Fibroblast of the aortic adventitia (primary cell): ENCODE data around the gene BABAM2. TPM values are rescaled to one million over a fixed set of nuclear protein-coding genes. Genes with fewer than 3 reads are reported as not detected.

Experiments
- DNase-seq: peaks from one replicate; pipeline ENCODE4 v3.0.0-alpha.2; 2010; ENCODE audit warnings: low read depth
- H3K4me3 ChIP-seq: 2 replicates; pipeline ENCODE4 v1.5.1; 2011; ENCODE audit warnings: low read depth, mild to moderate bottlenecking, control low read depth, low read length, moderate library complexity
- CTCF ChIP-seq: IDR thresholded peaks from 2 replicates; pipeline ENCODE4 v1.5.1; 2011; ENCODE audit warnings: mild to moderate bottlenecking, low read length, control low read depth, inconsistent platforms; ENCODE audit not compliant: insufficient read depth
- total RNA-seq: library from RNA; depleted of rRNA; stranded (reverse); fragments of >200 nt; gene quantifications from 2 replicates; pipeline ENCODE4 v1.2.3, GENCODE V29; 2012; ENCODE audit warnings: low replicate concordance

Gene BABAM2
- total RNA-seq, 1 donor, result 45.3 TPM

DNA sequence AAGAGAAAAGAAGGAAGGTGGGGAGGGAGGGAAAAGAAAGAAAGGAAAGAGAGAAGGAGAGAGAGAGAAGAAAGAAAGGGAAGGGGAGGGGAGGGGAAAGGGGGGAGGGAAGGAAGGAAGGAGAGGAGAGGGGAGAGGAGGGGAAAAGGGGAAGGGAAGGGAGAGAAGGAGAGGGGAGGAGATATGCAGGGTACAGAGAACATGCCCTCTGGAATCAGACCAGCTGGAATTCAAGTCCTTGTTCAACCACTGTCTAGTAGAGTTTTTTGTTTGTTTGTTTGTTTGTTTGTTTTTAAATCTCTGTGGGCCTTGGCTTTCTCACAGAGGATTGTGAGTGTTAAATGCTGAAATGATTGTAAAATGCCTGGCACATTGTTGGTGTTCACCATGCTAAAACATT is 424.4 kb downstream of the BABAM2 start:
- H3K4me3 ChIP-seq, result no peak overlapping the region
- TF ChIP-seq CTCF, result no peak
- DNase-seq, result no peak

GRCh38 chr2:28316546-28317335 is 426.2 kb downstream of the BABAM2 start:
- H3K4me3 ChIP-seq, result no peak overlapping the region
- TF ChIP-seq CTCF, result no peak
- no peak for DNase-seq

GRCh38 chr2:28317390-28317789 is 426.9 kb downstream of the BABAM2 start:
- no peak overlapping the region for H3K4me3 ChIP-seq
- no peak for TF ChIP-seq CTCF
- DNase-seq, result no peak

DNA sequence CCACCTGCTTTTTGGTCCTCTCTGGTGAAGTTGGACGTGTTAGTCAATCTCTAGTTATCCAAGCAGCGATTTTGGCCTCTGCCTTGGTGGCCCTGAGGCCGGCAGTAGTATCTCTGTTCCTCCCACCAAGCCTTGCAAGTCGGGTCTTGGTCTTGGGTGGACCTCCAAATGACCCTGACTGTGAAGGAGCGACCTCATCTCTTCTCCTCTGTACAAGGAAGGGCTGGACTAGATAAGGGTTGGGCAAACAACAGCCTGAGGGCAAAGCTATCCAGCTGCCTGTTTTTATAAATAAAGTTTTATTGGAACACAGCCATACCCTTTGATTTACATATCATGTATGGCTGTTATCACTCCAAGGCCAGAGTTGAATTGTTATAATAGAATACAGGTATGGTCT is 427.5 kb downstream of the BABAM2 start:
- no peak overlapping the region for H3K4me3 ChIP-seq
- no peak for DNase-seq
- no peak for TF ChIP-seq CTCF

DNA sequence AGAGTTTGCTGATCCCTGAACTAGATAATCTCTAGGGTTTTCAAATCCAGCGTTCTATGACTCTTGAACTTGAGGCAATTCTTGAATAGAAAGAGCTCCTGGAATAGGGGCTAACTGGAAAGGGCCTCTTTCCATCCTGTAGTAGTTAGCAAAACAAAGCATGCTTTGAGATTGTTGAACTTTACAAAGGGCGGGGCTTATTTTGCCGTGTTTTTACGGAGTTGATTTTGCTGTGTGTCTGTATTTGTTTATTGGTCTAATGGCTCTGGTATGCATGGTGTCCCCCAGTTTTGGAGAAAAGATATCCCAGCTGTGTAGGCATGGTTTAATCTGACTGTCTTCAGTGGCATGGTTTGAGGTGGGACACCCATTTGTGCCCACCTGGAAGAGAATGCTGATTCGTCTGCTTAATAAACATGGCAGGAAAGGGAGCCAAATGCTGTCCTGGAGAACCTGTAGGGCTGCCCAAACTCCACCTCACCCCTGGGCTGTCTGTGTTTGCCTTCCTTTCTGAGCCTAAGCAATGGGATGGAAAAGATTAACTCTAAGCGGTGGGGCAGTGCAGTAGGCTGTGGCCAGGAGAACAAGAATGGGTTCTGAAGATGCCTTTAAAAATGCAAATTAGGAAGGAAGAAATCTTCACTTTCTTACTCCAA is 428.1 kb downstream of the BABAM2 start:
- no peak for DNase-seq
- no peak overlapping the region for H3K4me3 ChIP-seq
- no peak for TF ChIP-seq CTCF

DNA sequence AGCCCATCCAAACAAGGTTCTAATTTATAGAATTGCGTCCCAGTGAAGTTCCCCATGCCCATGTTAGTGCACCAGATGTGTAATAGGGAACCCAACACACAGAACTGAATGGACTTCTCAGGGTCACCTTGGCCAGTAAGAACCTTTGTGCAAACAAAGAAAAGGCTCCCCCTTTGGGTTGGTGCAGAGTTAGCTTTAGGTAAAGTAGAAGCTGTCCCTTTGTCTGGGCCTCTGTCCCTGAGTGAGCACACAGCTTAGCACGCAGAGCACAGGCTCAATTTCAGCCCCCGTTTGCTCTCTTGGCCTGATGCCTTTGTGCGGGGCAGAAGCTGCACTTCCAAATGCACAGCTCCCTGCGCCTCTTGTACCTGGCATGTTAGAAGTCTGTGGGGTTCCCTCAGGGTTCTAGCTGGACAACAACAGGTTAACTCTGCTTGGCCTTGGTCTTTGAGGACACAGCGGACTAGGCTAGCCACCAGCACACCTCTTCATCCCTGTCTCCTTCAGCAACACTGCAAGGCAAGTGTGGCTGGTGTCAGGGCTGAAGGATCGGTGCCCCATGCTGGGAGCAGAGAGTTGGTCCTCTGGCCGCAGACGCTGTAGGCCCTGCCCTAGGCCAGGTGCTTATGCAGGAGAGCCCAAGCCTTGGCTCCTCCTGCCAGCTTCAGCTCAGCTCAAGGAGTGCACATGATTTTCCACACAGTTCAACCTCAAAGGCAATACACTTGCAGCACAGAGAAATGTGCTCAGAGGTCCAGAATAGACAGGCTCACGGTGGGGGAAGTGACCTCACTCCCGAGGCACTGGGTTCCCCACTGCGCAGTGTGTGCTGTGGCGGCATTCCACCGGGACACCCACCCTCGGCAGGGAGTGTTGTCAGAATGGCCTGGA is 428.8 kb downstream of the BABAM2 start:
- TF ChIP-seq CTCF, result no peak
- no peak overlapping the region for H3K4me3 ChIP-seq
- no peak for DNase-seq
